ENCODE results near the gene PSKH1. TPM values are rescaled to one million over a fixed set of nuclear protein-coding genes. Genes with fewer than 3 reads are reported as not detected.
A peak's percentile ranks its signal among the peaks of the same experiment; 100 is the strongest.

The PSKH1 gene
- total RNA-seq, 5 donors from 2014 or later (not counting 1 experiment from before 2014, with no cell fraction given): 14.8 to 31.4 (median 28.1) TPM

- 86% methylated on average over 3 of the region's 5 CpGs for WGBS (ENCODE audit: insufficient coverage)
- Mint-ChIP-seq H3K36me3 (peaks cover 15% of the 10 kb centered on the region), H3K4me1 (peaks cover 24 to 29% (median 29%) of the 10 kb centered on the region in 3 donors), H3K27ac (no peak overlapping the region), H3K9me3 (no peaks in the 10 kb centered on the region), H3K4me3 (no peak overlapping the region), H3K27me3 (no peaks in the 10 kb centered on the region)
- no peak for ATAC-seq (replicated peaks in 1 of 4)
- no peaks in the 10 kb centered on the region for H3K9me3 ChIP-seq
- DNase-seq: no peak
- no peak overlapping the region for H3K4me3 ChIP-seq (ENCODE audit: control insufficient read depth in 1 of 2, extremely low read depth in 1 of 2, low read length in 1 of 2)
- H3K27me3 ChIP-seq (replicated peaks in 1 of 2; ENCODE audit: control insufficient read depth in 2 of 2, extremely low read depth in 1 of 2, insufficient read depth in 2 of 2, low read length in 1 of 2): no peaks in the 10 kb centered on the region
- H3K27ac ChIP-seq (ENCODE audit: low read length): no peak overlapping the region
- ChIA-PET POLR2A (interaction anchor here in 1 of 2 donors (0.7 kb wide), 1 partner anchor 39 kb away, joined by 6 read pairs; no protein-coding TSS in a partner anchor), CTCF (no interaction called here)
- H3K4me1 ChIP-seq (ENCODE audit: control insufficient read depth in 1 of 2, extremely low read depth in 1 of 2, insufficient read depth in 2 of 2, low read length in 2 of 2): peaks cover 0 to 2% of the 10 kb centered on the region in 2 experiments
- peaks cover 10 to 13% of the 10 kb centered on the region in 2 donors for H3K36me3 ChIP-seq (ENCODE audit: control insufficient read depth in 2 of 2, extremely low read depth in 1 of 2, insufficient read depth in 1 of 2, low read length in 1 of 2)
Measured at GRCh38 chr16:67901734-67902133, 8.7 kb downstream of the PSKH1 start.

- CTCF ChIA-PET: no interaction called here
- no peak for ATAC-seq (replicated peaks in 1 of 4)
Measured at GRCh38 chr16:67902831-67903230, 9.8 kb downstream of the PSKH1 start.

GRCh38 chr16:67907397-67908180 is 14.5 kb downstream of the PSKH1 start:
- Mint-ChIP-seq H3K36me3 (peaks cover 31% of the 10 kb centered on the region), H3K27ac (no peak overlapping the region), H3K27me3 (no peaks in the 10 kb centered on the region), H3K9me3 (no peaks in the 10 kb centered on the region), H3K4me3 (no peak overlapping the region), H3K4me1 (peaks cover 11 to 21% (median 13%) of the 10 kb centered on the region in 3 donors)
- no peaks in the 10 kb centered on the region for H3K27me3 ChIP-seq (replicated peaks in 1 of 2; ENCODE audit: control insufficient read depth in 2 of 2, extremely low read depth in 1 of 2, insufficient read depth in 2 of 2, low read length in 1 of 2)
- ChIA-PET CTCF (no interaction called here), POLR2A (interaction anchor here in 1 of 2 donors (0.5 kb wide), 1 partner anchor 23 kb away, joined by 7 read pairs; no protein-coding TSS in a partner anchor)
- H3K9me3 ChIP-seq: no peaks in the 10 kb centered on the region
- H3K4me1 ChIP-seq (ENCODE audit: control insufficient read depth in 1 of 2, extremely low read depth in 1 of 2, insufficient read depth in 2 of 2, low read length in 2 of 2): peaks cover 0 to 12% of the 10 kb centered on the region in 2 experiments
- H3K4me3 ChIP-seq (ENCODE audit: control insufficient read depth in 1 of 2, extremely low read depth in 1 of 2, low read length in 1 of 2): no peak overlapping the region
- no peak for DNase-seq
- 90% methylated on average over 10 of the region's 11 CpGs for WGBS (ENCODE audit: insufficient coverage)
- peaks cover 7 to 40% of the 10 kb centered on the region in 2 donors for H3K36me3 ChIP-seq (ENCODE audit: control insufficient read depth in 2 of 2, extremely low read depth in 1 of 2, insufficient read depth in 1 of 2, low read length in 1 of 2)
- ATAC-seq (replicated peaks in 1 of 4): no peak
- H3K27ac ChIP-seq (ENCODE audit: low read length): no peak overlapping the region

More at GRCh38 chr16:67902831-67903230, 9.8 kb downstream of the PSKH1 start:
- Histone ChIP-seq H3K4me1 (ENCODE audit: control insufficient read depth in 1 of 2, extremely low read depth in 1 of 2, insufficient read depth in 2 of 2, low read length in 2 of 2) (no peaks in the 10 kb centered on the region), H3K9me3 (no peaks in the 10 kb centered on the region), H3K4me3 (ENCODE audit: control insufficient read depth in 1 of 2, extremely low read depth in 1 of 2, low read length in 1 of 2) (no peak overlapping the region), H3K27ac (ENCODE audit: low read length) (no peak overlapping the region), H3K27me3 (replicated peaks in 1 of 2; ENCODE audit: control insufficient read depth in 2 of 2, extremely low read depth in 1 of 2, insufficient read depth in 2 of 2, low read length in 1 of 2) (no peaks in the 10 kb centered on the region), H3K36me3 (ENCODE audit: control insufficient read depth in 2 of 2, extremely low read depth in 1 of 2, insufficient read depth in 1 of 2, low read length in 1 of 2) (peaks cover 10 to 13% of the 10 kb centered on the region in 2 donors)
- 100% methylated on average over 1 of the region's 4 CpGs for WGBS (ENCODE audit: insufficient coverage)
- POLR2A ChIA-PET: no interaction called here
- Mint-ChIP-seq H3K9me3 (no peaks in the 10 kb centered on the region), H3K36me3 (peaks cover 12% of the 10 kb centered on the region), H3K4me1 (peaks cover 15 to 25% (median 19%) of the 10 kb centered on the region in 3 donors), H3K27me3 (no peaks in the 10 kb centered on the region), H3K4me3 (no peak overlapping the region), H3K27ac (peak overlapping the region in 1 of 2 donors; percentile 34)
- DNase-seq: no peak

- 98% methylated on average over 31 of the region's 36 CpGs for WGBS (ENCODE audit: insufficient coverage)
- ChIA-PET POLR2A (no interaction called here), CTCF (interaction anchor here in 1 of 2 donors (0.6 to 1.1 kb wide), 2 partner anchors 9 to 158 kb away, joined by 3 to 5 read pairs; no protein-coding TSS in a partner anchor)
- no peak overlapping the region for H3K4me3 Mint-ChIP-seq
- no peak overlapping the region for H3K4me3 ChIP-seq (ENCODE audit: control insufficient read depth in 1 of 2, extremely low read depth in 1 of 2, low read length in 1 of 2)
- H3K36me3 Mint-ChIP-seq: peaks cover 27% of the 10 kb centered on the region
- no peak overlapping the region for H3K27ac Mint-ChIP-seq
- H3K36me3 ChIP-seq (ENCODE audit: control insufficient read depth in 2 of 2, extremely low read depth in 1 of 2, insufficient read depth in 1 of 2, low read length in 1 of 2): peaks cover 3 to 33% of the 10 kb centered on the region in 2 donors
- ATAC-seq (replicated peaks in 1 of 4) (no peak), DNase-seq (no peak)
- H3K27me3 Mint-ChIP-seq: no peaks in the 10 kb centered on the region
- H3K9me3 ChIP-seq: no peaks in the 10 kb centered on the region
- H3K9me3 Mint-ChIP-seq: no peaks in the 10 kb centered on the region
- no peak overlapping the region for H3K27ac ChIP-seq (ENCODE audit: low read length)
- no peaks in the 10 kb centered on the region for H3K27me3 ChIP-seq (replicated peaks in 1 of 2; ENCODE audit: control insufficient read depth in 2 of 2, extremely low read depth in 1 of 2, insufficient read depth in 2 of 2, low read length in 1 of 2)
- peaks cover 8 to 21% (median 15%) of the 10 kb centered on the region in 3 donors for H3K4me1 Mint-ChIP-seq
- H3K4me1 ChIP-seq (ENCODE audit: control insufficient read depth in 1 of 2, extremely low read depth in 1 of 2, insufficient read depth in 2 of 2, low read length in 2 of 2): peaks cover 0 to 12% of the 10 kb centered on the region in 2 experiments
Measured at GRCh38 chr16:67909056-67909742, 16.1 kb downstream of the PSKH1 start.

- peaks cover 30% of the 10 kb centered on the region for H3K36me3 Mint-ChIP-seq
- peak; percentile 30 to 72 (median 46) for ATAC-seq (replicated peaks in 1 of 4)
Measured at GRCh38 chr16:67910158-67910557, 17.1 kb downstream of the PSKH1 start.

GRCh38 chr16:67914758-67915495 is 21.9 kb downstream of the PSKH1 start:
- ChIA-PET CTCF (interaction anchor here (0.5 to 1.1 kb wide), 2 partner anchors 102 to 196 kb away, joined by 4 to 6 read pairs; no protein-coding TSS in a partner anchor), POLR2A (interaction anchor here in 1 of 2 donors (0.7 kb wide), 1 partner anchor 67 kb away, joined by 4 read pairs; no protein-coding TSS in a partner anchor)
- Histone ChIP-seq H3K4me3 (ENCODE audit: control insufficient read depth in 1 of 2, extremely low read depth in 1 of 2, low read length in 1 of 2) (no peak overlapping the region), H3K9me3 (no peaks in the 10 kb centered on the region), H3K4me1 (ENCODE audit: control insufficient read depth in 1 of 2, extremely low read depth in 1 of 2, insufficient read depth in 2 of 2, low read length in 2 of 2) (peaks cover 0 to 35% of the 10 kb centered on the region in 2 experiments), H3K27me3 (replicated peaks in 1 of 2; ENCODE audit: control insufficient read depth in 2 of 2, extremely low read depth in 1 of 2, insufficient read depth in 2 of 2, low read length in 1 of 2) (no peaks in the 10 kb centered on the region), H3K27ac (ENCODE audit: low read length) (no peak overlapping the region), H3K36me3 (ENCODE audit: control insufficient read depth in 2 of 2, extremely low read depth in 1 of 2, insufficient read depth in 1 of 2, low read length in 1 of 2) (peaks cover 0 to 41% of the 10 kb centered on the region in 2 donors)
- WGBS (ENCODE audit: insufficient coverage): 93% methylated on average over 3 of the region's 7 CpGs
- Mint-ChIP-seq H3K36me3 (peaks cover 19% of the 10 kb centered on the region), H3K27ac (no peak overlapping the region), H3K4me3 (no peak overlapping the region), H3K9me3 (no peaks in the 10 kb centered on the region), H3K27me3 (no peaks in the 10 kb centered on the region), H3K4me1 (peaks cover 34 to 44% (median 34%) of the 10 kb centered on the region in 3 donors)
- DNase-seq (no peak), ATAC-seq (replicated peaks in 1 of 4) (no peak)

More at GRCh38 chr16:67910158-67910557, 17.1 kb downstream of the PSKH1 start:
- no peak overlapping the region for H3K27ac ChIP-seq (ENCODE audit: low read length)
- ChIA-PET CTCF (no interaction called here), POLR2A (no interaction called here)
- H3K4me3 Mint-ChIP-seq: no peak overlapping the region
- H3K27me3 Mint-ChIP-seq: no peaks in the 10 kb centered on the region
- H3K36me3 ChIP-seq (ENCODE audit: control insufficient read depth in 2 of 2, extremely low read depth in 1 of 2, insufficient read depth in 1 of 2, low read length in 1 of 2): peaks cover 3 to 36% of the 10 kb centered on the region in 2 donors
- no peaks in the 10 kb centered on the region for H3K27me3 ChIP-seq (replicated peaks in 1 of 2; ENCODE audit: control insufficient read depth in 2 of 2, extremely low read depth in 1 of 2, insufficient read depth in 2 of 2, low read length in 1 of 2)
- no peak overlapping the region for H3K27ac Mint-ChIP-seq
- peaks cover 0 to 15% of the 10 kb centered on the region in 2 experiments for H3K4me1 ChIP-seq (ENCODE audit: control insufficient read depth in 1 of 2, extremely low read depth in 1 of 2, insufficient read depth in 2 of 2, low read length in 2 of 2)
- no peaks in the 10 kb centered on the region for H3K9me3 ChIP-seq
- peaks cover 13 to 26% (median 18%) of the 10 kb centered on the region in 3 donors for H3K4me1 Mint-ChIP-seq
- WGBS (ENCODE audit: insufficient coverage): no CpG with 5 or more reads among the region's 2 CpGs
- DNase-seq: peak in 7 of 35 experiments; percentile 10 to 23 (median 15)
- H3K4me3 ChIP-seq (ENCODE audit: control insufficient read depth in 1 of 2, extremely low read depth in 1 of 2, low read length in 1 of 2): no peak overlapping the region
- no peaks in the 10 kb centered on the region for H3K9me3 Mint-ChIP-seq

Measured in T-cell (primary cell).